ENCODE results near the gene SIAH2. TPM values are rescaled to one million over a fixed set of nuclear protein-coding genes. Genes with fewer than 3 reads are reported as not detected.

Gene SIAH2
- total RNA-seq, 2 experiments from 2014 or later: 89.1 to 94.4 TPM

DNA sequence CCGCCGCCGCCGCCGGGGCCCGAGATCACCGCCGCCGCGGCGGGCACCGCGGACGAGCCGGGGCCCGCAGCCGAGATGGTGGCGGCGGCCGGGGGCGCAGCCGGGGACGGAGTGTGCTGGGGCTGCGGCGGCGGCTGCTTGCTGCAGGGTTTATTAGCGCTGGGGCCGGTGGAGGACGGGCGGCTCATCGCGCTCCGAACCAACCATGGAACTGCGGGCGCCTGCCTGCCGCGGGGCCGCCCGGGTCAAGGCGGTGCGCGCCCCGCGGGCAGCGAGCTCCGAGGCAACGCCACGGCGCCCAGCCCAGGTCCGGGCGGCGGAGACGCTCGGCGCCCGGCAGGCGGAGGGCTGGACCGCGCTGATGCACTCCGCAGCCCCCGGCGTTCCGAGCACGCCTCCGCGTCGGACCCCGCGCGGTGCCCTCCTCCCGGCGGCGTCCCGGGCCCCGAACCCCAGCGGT lies 277 bp downstream of the SIAH2 start:
- Mint-ChIP-seq H3K9me3 (no peaks in the 10 kb centered on the region), H3K27ac (no peak overlapping the region), H3K4me1 (peaks cover 62% of the 10 kb centered on the region), H3K4me3 (no peak overlapping the region), H3K36me3 (peaks cover 56% of the 10 kb centered on the region), H3K27me3 (peaks cover 4% of the 10 kb centered on the region)
- DNase-seq: no peak

DNA sequence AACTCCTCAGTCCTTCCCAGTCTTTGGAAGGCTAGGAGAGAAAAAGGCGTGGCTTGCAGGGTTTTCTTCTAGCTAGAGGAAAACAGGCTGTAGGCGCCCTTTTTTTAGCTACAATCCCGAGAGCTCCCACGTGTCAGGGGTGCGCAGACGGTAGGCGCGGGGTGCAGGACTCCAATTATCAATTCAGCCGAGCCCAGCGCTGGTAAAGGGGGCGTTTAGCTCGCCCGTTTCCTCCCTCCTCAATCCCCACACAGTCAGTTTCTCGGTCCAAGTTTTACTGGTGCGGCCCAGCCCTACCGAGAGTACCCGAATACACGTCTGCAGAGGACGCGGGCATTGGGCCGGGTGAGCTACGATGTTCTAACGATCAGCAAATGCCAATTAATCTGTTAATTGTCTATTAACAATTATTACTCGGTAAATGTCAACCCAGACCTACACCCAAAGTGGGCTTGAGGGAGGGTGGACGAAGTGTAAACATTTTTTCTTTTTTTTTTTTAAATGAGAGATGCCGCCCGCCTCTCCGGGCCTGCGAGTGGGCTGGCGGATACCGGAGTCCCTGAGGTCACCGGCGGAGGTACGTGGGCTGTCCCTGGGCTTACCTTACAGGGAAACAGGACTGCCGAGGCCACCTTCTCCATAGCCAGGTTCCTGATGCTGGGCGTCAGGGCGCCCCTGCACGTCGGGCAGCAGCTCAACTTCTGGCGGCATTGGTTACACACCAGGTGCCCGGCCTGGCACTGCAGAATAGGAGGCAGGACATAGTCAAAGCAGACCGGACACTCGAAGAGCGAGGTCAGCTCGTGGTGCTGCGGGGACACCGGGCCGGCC lies 923 bp downstream of the SIAH2 start:
- peaks cover 63% of the 10 kb centered on the region for H3K36me3 Mint-ChIP-seq
- peaks cover 62% of the 10 kb centered on the region for H3K4me1 Mint-ChIP-seq
- peak; percentile 31 for DNase-seq
- H3K4me3 Mint-ChIP-seq: peak overlapping the region; percentile 94
- H3K9me3 Mint-ChIP-seq: no peaks in the 10 kb centered on the region
- peaks cover 4% of the 10 kb centered on the region for H3K27me3 Mint-ChIP-seq
- H3K27ac Mint-ChIP-seq: peak overlapping the region; percentile 98

DNA sequence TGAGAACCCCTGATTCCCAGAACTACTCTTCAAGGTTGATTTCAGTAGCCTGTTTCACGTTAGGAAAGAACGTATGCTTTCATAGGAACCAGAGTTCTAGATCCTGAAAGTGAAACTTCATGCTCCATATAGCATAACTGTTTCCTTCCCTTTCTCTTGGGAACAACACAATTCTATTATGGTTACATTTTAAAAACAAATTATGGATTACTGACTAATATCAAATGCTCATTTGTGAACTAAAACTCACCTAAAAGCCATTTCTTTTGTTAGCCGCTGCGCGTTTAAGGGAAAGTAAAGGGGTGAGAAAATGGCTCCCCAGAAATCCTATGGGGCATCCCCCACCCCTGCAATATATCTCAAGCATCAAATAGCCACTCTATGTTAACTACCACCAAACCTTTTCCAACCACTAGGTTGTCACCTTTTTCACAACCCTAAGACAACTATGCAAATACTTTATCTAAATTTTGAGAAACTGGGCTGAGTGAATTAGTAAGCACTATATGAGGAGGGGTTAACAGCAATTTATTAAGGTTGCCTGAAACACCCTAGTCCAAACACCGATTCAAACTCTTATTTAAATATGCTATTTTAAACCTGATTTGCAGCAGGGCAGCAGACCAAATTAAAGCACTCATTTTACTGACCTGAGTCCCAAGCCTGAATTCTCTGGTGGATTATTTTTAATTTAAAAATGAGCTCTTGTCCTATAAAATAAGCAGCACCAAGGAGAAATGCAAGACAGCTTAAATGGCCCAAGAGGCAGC lies 2.4 kb downstream of the SIAH2 start:
- DNase-seq: peak; percentile 60
- Mint-ChIP-seq H3K27ac (peak overlapping the region; percentile 98), H3K9me3 (no peaks in the 10 kb centered on the region), H3K36me3 (peaks cover 74% of the 10 kb centered on the region), H3K4me1 (peaks cover 58% of the 10 kb centered on the region), H3K4me3 (peak overlapping the region; percentile 94), H3K27me3 (peaks cover 4% of the 10 kb centered on the region)

DNA sequence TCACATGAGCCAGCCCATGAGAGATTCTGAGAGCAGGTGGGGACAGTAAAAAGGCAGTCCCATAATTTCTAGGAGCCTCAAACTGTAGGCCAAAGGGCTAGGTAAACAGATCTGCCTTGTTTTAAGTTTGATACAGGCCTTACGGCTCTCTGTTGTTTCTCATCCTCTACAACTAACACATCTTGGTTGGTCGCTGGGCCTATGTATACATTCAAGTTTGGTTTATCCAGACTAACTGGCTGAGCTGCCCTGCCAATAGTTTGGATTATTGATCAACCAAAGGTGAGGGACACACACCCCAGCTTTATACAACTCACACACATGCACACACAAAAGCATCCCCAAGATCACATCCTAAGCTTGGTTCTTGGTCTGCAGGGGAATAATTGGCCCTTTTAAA lies 3.0 kb downstream of the SIAH2 start:
- Mint-ChIP-seq H3K4me3 (peak overlapping the region; percentile 94), H3K27ac (peak overlapping the region; percentile 98), H3K36me3 (peaks cover 73% of the 10 kb centered on the region), H3K4me1 (peaks cover 54% of the 10 kb centered on the region), H3K27me3 (peaks cover 4% of the 10 kb centered on the region), H3K9me3 (no peaks in the 10 kb centered on the region)
- DNase-seq: no peak

DNA sequence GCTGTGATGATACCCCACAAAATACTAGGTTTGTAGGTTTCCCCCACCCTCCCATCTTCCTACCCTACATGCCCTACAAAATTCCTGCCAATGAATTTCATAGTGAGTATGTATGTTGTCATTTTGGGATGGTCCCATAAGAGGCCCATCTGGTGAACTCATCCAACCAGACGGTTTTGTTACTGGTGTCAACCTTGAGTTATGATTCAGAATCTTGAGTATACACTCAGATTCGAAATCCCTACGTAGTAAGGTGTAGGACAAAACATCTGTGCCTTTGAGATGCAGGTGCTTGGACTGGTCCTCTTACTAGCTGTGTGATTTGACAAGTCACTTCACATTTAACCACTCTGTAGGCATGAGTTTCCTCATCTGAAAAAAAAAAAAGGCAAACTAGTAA lies 3.6 kb downstream of the SIAH2 start:
- Mint-ChIP-seq H3K9me3 (no peaks in the 10 kb centered on the region), H3K27ac (peak overlapping the region; percentile 98), H3K4me3 (peak overlapping the region; percentile 94), H3K36me3 (peaks cover 75% of the 10 kb centered on the region), H3K27me3 (peaks cover 4% of the 10 kb centered on the region), H3K4me1 (peaks cover 52% of the 10 kb centered on the region)
- no peak for DNase-seq

DNA sequence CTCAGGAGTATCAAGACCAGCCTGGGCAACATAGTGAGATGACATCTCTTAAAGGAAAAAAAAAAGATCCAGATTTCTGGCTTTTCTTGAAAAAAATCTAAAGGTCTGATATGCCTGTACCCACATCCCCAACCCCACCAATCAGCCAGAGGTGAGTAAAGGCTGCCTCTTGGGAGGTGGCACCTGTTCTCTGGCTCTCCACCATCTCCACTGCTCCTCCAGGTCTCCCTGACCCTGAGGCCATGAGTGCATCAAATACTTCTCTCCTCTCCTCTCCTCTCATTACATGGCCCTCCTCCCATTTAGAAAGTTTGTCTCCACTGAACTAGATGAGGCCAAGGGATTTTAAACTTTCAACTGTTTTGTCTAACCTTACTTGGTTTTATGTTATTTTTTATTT lies 5.2 kb downstream of the SIAH2 start:
- Mint-ChIP-seq H3K9me3 (no peaks in the 10 kb centered on the region), H3K36me3 (peaks cover 87% of the 10 kb centered on the region), H3K27me3 (no peaks in the 10 kb centered on the region), H3K4me1 (peaks cover 63% of the 10 kb centered on the region), H3K27ac (peak overlapping the region; percentile 69), H3K4me3 (peak overlapping the region; percentile 94)
- no peak for DNase-seq

DNA sequence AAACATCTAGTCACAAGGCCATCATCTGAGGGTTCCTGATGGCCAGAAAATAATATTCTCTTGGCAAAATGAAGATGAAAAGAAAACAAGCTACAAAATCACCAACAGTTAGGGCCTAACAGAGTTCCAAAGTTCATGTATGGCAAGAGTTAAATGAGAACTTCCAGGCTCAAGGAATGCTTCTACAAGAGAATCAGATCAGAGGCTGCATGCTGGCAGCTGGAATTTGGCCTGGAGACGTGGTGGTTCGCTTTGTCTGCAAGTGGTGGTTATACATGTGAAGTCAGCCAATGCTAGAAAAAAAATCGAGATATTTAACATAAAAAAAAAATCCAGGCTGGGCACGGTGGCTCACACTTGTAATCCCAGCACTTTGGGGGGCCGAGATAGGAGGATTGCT lies 5.6 kb downstream of the SIAH2 start:
- H3K27ac Mint-ChIP-seq: no peak overlapping the region
- DNase-seq: no peak

DNA sequence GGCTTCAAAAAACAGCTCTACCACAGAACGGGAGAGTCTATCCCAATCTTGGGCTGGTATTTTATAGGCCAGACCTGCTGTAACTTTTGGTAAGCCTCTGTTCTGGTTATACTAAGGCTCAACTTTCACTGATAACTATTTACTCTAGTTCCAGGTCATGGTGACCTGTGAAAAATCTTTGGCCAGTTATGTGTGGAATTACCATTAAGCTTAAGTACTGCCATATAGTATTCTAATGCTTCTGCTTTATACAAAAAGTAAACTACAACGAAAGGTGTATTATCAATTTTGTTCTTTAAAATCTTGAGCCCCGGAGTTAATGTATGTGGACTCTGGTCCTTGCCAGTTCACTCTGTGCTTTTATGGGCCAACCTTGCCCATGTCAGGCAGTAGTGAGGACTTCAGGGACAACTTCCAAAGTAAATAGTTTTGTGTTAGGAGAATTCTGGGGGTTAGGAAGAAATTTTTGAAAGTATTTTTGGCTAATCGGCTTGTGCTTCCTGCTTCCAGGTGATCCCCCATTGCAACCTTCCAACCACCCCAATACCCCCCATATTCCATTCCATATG lies 6.4 kb downstream of the SIAH2 start:
- H3K4me1 Mint-ChIP-seq: peaks cover 73% of the 10 kb centered on the region
- H3K27me3 Mint-ChIP-seq: no peaks in the 10 kb centered on the region
- peak overlapping the region; percentile 29 for H3K4me3 Mint-ChIP-seq
- no peak for DNase-seq
- peaks cover 88% of the 10 kb centered on the region for H3K36me3 Mint-ChIP-seq
- H3K9me3 Mint-ChIP-seq: no peaks in the 10 kb centered on the region
- H3K27ac Mint-ChIP-seq: peak overlapping the region; percentile 52

More for the DNA sequence above, 5.6 kb downstream of the SIAH2 start:
- Mint-ChIP-seq H3K36me3 (peaks cover 89% of the 10 kb centered on the region), H3K4me3 (peak overlapping the region; percentile 15), H3K4me1 (peaks cover 65% of the 10 kb centered on the region), H3K27me3 (no peaks in the 10 kb centered on the region), H3K9me3 (no peaks in the 10 kb centered on the region)

DNA sequence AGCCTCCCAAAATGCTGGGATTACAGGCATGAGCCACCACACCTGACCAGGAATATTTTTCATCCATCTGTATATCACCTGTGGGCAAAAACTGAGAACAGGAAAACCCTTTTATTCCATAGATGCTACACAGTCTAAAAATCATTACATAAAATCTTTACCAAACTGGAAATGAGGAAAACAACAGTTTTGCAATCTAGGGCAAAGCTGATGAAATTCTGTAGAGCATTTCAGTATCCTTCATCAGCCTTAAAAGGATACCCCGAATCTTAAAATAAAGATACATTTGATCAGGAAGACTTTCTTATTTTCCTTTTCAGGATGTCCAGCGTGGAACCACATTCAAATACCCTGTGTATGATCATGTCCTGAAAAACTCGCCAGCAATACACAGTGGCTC lies 7.1 kb downstream of the SIAH2 start:
- DNase-seq: no peak
- no peaks in the 10 kb centered on the region for H3K27me3 Mint-ChIP-seq
- H3K4me3 Mint-ChIP-seq: no peak overlapping the region
- H3K4me1 Mint-ChIP-seq: peaks cover 80% of the 10 kb centered on the region
- no peak overlapping the region for H3K27ac Mint-ChIP-seq
- H3K9me3 Mint-ChIP-seq: no peaks in the 10 kb centered on the region
- H3K36me3 Mint-ChIP-seq: peaks cover 87% of the 10 kb centered on the region

DNA sequence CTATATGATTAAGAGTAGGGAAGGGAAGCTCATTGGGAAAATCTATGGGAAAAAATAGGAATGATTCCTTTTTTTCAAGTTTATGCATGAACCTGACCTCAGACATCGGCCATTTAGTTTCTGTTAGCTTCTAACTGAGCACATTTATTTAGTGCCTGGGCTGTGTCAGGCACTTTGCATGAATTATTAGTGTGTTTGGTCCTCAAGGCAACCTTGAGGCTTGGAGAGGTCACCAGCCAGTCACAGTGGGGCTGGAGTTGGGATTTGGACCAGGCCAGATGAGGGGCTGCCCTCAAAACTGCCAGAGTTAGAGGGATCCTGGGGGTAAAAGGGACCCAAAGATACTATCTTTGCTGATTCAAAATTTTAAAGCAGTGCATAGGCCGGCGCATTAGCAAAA lies 8.1 kb downstream of the SIAH2 start:
- H3K9me3 Mint-ChIP-seq: no peaks in the 10 kb centered on the region
- no peak overlapping the region for H3K4me3 Mint-ChIP-seq
- no peak overlapping the region for H3K27ac Mint-ChIP-seq
- H3K36me3 Mint-ChIP-seq: peaks cover 87% of the 10 kb centered on the region
- no peaks in the 10 kb centered on the region for H3K27me3 Mint-ChIP-seq
- H3K4me1 Mint-ChIP-seq: peaks cover 82% of the 10 kb centered on the region
- DNase-seq: no peak

DNA sequence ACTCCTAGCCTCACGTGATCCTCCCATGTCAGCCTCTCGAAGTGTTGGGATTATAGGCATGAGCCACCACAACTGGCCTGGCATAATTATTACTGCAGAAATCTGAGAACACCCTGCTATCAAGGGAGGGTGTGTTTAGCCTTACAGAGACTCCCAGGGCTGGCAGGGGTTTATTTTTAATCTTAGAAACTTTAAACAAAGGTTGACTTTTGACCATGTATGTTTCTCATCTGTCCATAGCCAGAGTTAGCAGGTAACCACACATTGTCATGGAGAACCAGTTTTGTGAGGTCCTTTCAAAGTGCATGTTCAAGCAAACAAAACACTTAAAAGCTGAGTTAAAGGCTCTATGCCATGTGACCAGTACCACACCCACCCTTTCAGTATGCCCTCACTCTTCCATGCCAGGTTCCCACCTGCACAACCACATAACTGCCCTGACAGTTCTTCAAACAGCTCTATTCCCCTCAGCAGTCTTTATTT lies 11.1 kb downstream of the SIAH2 start:
- Mint-ChIP-seq H3K4me3 (no peak overlapping the region), H3K36me3 (peaks cover 86% of the 10 kb centered on the region), H3K9me3 (no peaks in the 10 kb centered on the region)

DNA sequence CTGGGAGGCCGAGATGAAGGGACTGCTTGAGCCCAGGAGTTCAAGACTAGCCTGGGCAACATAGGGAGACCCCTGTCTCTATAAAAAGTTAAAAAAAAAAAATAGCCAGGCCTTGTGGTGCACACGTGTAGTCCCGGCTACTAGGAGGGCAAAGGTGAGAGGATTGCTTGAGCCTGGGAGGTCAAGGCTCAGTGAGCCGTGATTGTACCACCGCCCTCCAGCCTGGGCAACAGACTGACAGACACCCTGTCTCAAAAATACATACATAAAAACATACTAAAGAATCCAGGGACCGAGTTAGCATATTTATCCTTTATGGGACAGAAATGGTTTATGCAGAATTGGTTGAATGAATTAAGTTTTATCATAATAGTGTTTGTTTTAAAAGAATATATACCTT lies 13.7 kb downstream of the SIAH2 start:
- H3K9me3 Mint-ChIP-seq: no peaks in the 10 kb centered on the region
- no peaks in the 10 kb centered on the region for H3K27me3 Mint-ChIP-seq
- no peak for DNase-seq
- H3K36me3 Mint-ChIP-seq: peaks cover 91% of the 10 kb centered on the region
- H3K4me3 Mint-ChIP-seq: no peak overlapping the region
- no peak overlapping the region for H3K27ac Mint-ChIP-seq
- H3K4me1 Mint-ChIP-seq: peaks cover 83% of the 10 kb centered on the region

More for the DNA sequence above, 11.1 kb downstream of the SIAH2 start:
- Mint-ChIP-seq H3K27ac (no peak overlapping the region), H3K27me3 (no peaks in the 10 kb centered on the region), H3K4me1 (peaks cover 77% of the 10 kb centered on the region)
- no peak for DNase-seq

DNA sequence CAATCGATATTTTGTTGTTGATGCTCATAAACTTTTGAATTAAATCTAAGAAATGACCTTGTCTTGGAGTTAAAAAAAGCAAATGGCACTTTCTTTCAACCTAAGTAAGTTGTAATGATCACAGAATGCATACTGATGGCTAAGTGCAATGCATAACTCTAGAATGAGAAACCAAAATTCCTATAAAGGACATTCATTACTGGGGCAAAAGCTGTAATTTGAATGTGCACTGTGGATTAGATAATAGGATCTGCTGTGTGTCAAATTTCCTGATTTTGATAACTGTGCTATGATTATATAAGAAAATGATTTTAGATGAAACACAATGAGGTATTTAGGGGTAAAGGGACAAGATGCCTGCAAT lies 14.3 kb downstream of the SIAH2 start:
- Mint-ChIP-seq H3K9me3 (no peaks in the 10 kb centered on the region), H3K4me1 (peaks cover 82% of the 10 kb centered on the region), H3K4me3 (no peak overlapping the region), H3K36me3 (peaks cover 91% of the 10 kb centered on the region), H3K27ac (no peak overlapping the region), H3K27me3 (no peaks in the 10 kb centered on the region)
- no peak for DNase-seq

DNA sequence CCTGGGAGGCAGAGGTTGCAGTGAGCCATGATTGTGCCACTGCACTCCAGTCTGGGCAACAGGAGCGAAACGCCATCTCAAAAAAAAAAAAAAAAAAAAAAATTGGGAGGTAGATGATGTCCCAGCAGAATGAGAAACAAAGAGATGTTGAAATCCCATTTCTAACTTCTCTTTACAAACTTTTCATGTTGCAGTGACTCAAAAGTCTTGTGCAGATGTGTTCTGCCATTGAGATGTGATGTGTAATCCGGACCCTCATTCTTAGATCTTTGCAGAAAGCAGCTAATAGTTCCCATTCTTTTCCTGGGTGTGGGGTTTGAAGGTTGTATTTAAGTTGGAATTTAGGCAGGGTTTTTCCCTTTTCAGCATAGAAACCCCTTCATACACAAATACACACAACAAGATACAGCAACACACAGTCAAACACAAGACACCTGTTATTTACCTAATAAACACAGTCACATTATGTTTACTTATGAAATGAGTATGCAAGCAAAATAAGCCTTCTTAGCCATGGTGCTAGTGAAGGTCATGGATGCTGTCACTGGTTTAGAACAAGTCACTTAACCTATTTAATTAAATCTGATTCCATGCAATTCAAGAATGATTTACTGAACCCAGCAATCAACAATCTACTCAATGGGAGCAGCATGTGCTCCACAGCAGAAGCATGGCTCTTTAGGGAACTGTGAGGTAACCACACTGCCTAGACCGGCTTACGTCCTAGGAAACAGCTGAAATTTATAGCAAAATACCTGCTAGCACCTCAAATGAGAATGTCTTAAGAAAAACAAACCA lies 14.9 kb downstream of the SIAH2 start:
- H3K27ac Mint-ChIP-seq: no peak overlapping the region
- no peaks in the 10 kb centered on the region for H3K27me3 Mint-ChIP-seq
- peaks cover 91% of the 10 kb centered on the region for H3K36me3 Mint-ChIP-seq
- H3K4me1 Mint-ChIP-seq: peaks cover 83% of the 10 kb centered on the region
- no peak for DNase-seq
- no peak overlapping the region for H3K4me3 Mint-ChIP-seq
- H3K9me3 Mint-ChIP-seq: peaks cover 2% of the 10 kb centered on the region

Data from activated naive CD8-positive, alpha-beta T cell treated with anti-CD3 and anti-CD28 coated beads for 36 hours (primary cell).